ENCODE results near the gene PRKAR2A.
A peak's percentile ranks its signal among the peaks of the same experiment; 100 is the strongest.
"Not testable (repeated sequence)": the region's sequence is repeated elsewhere in the genome, so short reads cannot be mapped to it uniquely, and the experiment has no call there.

Gene PRKAR2A

DNA sequence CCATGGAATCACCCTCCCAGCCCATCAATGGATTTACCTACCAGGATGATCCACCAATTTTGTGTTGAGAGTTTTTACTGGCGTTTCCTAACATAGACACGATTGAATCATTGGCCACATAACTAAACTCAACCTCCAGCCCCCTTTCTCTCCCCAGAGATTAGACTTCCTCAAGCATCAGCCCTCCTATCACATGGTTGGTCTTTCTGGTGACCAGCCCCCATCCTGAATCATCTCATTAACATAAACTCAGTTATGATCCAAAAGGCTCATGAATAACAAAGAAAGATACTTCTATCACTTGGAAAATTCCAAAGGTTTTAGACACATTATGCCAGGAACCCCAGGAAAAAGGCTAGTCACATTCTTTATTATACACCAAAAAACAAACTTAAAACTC lies 21.2 kb downstream of the PRKAR2A start:
- Histone ChIP-seq H3K4me3 (no peak overlapping the region), H3K27ac (peak overlapping the region; percentile 11 to 23), H3K9me3 (no peaks in the 10 kb centered on the region), H3K4me1 (peaks cover 0 to 50% (median 8%) of the 10 kb centered on the region in 4 donors), H3K27me3 (no peaks in the 10 kb centered on the region), H3K36me3 (no peaks in the 10 kb centered on the region)
- intact Hi-C loops (cut with DNase I; ENCODE audit: low total_unique reads), result no loop called here
- no peak for DNase-seq
- TF ChIP-seq, protein P1, sequence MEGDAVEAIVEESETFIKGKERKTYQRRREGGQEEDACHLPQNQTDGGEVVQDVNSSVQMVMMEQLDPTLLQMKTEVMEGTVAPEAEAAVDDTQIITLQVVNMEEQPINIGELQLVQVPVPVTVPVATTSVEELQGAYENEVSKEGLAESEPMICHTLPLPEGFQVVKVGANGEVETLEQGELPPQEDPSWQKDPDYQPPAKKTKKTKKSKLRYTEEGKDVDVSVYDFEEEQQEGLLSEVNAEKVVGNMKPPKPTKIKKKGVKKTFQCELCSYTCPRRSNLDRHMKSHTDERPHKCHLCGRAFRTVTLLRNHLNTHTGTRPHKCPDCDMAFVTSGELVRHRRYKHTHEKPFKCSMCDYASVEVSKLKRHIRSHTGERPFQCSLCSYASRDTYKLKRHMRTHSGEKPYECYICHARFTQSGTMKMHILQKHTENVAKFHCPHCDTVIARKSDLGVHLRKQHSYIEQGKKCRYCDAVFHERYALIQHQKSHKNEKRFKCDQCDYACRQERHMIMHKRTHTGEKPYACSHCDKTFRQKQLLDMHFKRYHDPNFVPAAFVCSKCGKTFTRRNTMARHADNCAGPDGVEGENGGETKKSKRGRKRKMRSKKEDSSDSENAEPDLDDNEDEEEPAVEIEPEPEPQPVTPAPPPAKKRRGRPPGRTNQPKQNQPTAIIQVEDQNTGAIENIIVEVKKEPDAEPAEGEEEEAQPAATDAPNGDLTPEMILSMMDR (IDR thresholded peaks at IDR 0.05), result no peak

DNA sequence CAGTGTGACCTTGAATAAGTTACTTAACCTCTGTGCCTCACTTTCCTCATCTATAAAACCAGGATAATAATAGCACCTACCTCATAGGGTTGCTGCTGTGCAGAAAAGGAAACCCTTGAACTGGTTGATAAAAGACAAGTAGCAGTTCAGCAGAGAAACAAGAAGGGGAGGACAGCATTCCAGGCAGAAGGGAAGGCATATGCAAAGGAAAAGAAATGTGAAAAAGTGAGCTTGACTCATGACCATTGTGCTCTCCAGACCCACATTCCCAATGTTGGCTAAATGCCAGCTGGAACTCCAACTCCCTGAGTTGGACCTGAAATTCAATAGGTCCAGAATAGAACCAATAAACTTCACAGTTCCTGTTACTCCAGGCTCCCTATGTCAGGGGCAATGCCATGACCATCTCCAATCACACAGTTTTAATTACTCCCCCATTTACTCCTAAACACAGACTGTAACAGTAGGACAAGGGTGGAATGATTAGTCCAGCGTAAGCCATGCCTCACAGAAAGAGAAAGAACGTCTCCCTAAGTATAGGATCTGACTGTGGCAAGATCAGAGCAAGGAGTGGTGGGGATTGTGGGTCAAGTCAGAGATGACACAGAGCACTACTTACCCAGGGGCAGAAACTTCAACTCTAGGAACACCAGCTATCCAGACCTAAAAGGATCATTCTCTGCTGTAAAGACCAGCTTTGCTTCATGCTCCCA lies 26.9 kb downstream of the PRKAR2A start:
- Histone ChIP-seq H3K4me1 (peaks cover 0 to 35% (median 13%) of the 10 kb centered on the region in 4 donors), H3K36me3 (no peaks in the 10 kb centered on the region), H3K27me3 (no peaks in the 10 kb centered on the region), H3K4me3 (no peak overlapping the region), H3K9me3 (no peaks in the 10 kb centered on the region), H3K27ac (no peak overlapping the region)
- no peak for DNase-seq
- intact Hi-C loops (cut with DNase I; ENCODE audit: low total_unique reads), result no loop called here
- TF ChIP-seq, protein P1 (IDR thresholded peaks at IDR 0.05), result no peak

DNA sequence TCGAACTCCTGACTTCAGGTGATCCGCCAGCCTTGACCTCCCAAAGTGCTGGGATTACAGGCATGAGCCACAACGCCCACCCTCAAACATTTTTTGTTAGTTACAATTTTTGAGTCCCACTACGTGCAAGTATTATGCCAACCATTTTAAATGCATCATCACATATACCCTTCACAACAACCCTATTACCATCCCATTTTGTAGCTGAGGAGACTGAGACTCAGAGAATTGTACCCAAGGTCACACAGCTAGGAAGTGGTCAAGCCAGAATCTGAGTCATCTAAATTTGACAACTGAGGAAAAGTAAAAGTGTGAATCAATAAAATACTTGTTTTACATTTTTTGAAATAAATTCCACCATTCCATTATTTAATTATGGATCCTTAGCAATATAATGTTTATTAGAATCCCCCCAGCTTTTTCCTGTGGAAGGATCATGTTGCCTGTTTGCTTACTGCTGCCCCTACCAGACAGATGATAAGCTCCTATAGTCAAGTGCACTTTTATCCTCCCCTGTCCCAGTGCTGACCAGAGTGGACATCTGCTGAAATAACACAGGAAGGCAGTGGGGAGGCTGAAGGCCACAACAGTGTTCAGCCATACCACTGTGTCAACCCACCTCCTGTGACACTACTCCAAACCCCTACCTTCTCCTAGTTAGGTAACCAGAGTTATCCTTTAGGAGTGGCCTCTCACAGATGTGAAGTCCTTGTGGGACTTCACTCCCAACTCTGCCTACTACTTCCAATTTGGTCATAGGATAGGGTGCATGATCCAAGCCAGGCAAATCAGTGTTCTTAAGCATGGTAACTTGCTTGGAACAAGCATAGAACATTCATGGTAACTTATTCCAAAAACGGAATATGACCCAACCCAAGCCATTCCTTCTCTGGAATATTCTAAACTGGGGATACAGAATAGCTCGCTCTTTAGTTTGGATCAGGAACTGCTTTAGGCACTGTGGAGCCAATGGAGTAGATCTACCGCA lies 28.1 kb downstream of the PRKAR2A start:
- intact Hi-C loops (cut with DNase I; ENCODE audit: low total_unique reads), result no loop called here
- TF ChIP-seq, protein P1 (IDR thresholded peaks at IDR 0.05), result no peak

GRCh38 chr3:48811524-48811923 lies 36.1 kb downstream of the PRKAR2A start:
- Histone ChIP-seq H3K9me3 (no peaks in the 10 kb centered on the region), H3K4me1 (peaks cover 0 to 5% (median 2%) of the 10 kb centered on the region in 4 donors), H3K27ac (no peak overlapping the region), H3K36me3 (no peaks in the 10 kb centered on the region), H3K4me3 (no peak overlapping the region), H3K27me3 (no peaks in the 10 kb centered on the region)
- TF ChIP-seq, protein P1 (IDR thresholded peaks at IDR 0.05), result no peak
- DNase-seq, result no peak
- intact Hi-C loops (cut with DNase I; ENCODE audit: low total_unique reads), result no loop called here

More for the DNA sequence above, 28.1 kb downstream of the PRKAR2A start:
- Histone ChIP-seq H3K27me3 (no peaks in the 10 kb centered on the region), H3K4me1 (peaks cover 0 to 32% (median 13%) of the 10 kb centered on the region in 4 donors), H3K27ac (no peak overlapping the region), H3K4me3 (no peak overlapping the region), H3K9me3 (no peaks in the 10 kb centered on the region), H3K36me3 (no peaks in the 10 kb centered on the region)
- no peak for DNase-seq

- no peak overlapping the region for H3K4me3 ChIP-seq
- H3K27ac ChIP-seq, result no peak overlapping the region
- no peaks in the 10 kb centered on the region for H3K9me3 ChIP-seq
- H3K36me3 ChIP-seq, result peaks cover 0 to 11% (median 4%) of the 10 kb centered on the region in 3 donors
- intact Hi-C loops (cut with DNase I; ENCODE audit: low total_unique reads), result no loop called here
- TF ChIP-seq, protein P1 (IDR thresholded peaks at IDR 0.05), result no peak
- no peaks in the 10 kb centered on the region for H3K27me3 ChIP-seq
- H3K4me1 ChIP-seq, result no peaks in the 10 kb centered on the region
- no peak for DNase-seq
These were observed 42.7 kb downstream of the PRKAR2A start for GRCh38 chr3:48804930-48805329.

GRCh38 chr3:48800831-48801230 lies 46.8 kb downstream of the PRKAR2A start:
- DNase-seq; H3K4me1 ChIP-seq; intact Hi-C loops (cut with DNase I; ENCODE audit: low total_unique reads); H3K27ac ChIP-seq; H3K4me3 ChIP-seq; H3K27me3 ChIP-seq; H3K9me3 ChIP-seq: not testable (repeated sequence)
- H3K36me3 ChIP-seq, result peaks cover 0 to 11% (median 4%) of the 10 kb centered on the region in 3 donors
